Muscle layer of colon (tissue), 2 donors: ENCODE measurements around the gene GIMAP6.
"Not testable (repeated sequence)": the region's sequence is repeated elsewhere in the genome, so short reads cannot be mapped to it uniquely, and the experiment has no call there.

ENCODE experiments used
- H3K27ac ChIP-seq: one replicate; pipeline ENCODE4 v1.7.0; 2013; ENCODE audit warnings: low read depth, mild to moderate bottlenecking, low read length, moderate library complexity
- H3K27me3 ChIP-seq, 2 donors: one replicate each; pipeline ENCODE4 v1.7.0; 2013; ENCODE audit warnings: low read length in 2 of 2, mild to moderate bottlenecking in 2 of 2; ENCODE audit not compliant: insufficient read depth in 2 of 2, control insufficient read depth in 1 of 2
- H3K36me3 ChIP-seq: one replicate; pipeline ENCODE4 v1.7.0; 2013; ENCODE audit warnings: mild to moderate bottlenecking, low read length; ENCODE audit not compliant: insufficient read depth
- H3K4me1 ChIP-seq: one replicate; pipeline ENCODE4 v1.7.0; 2013; ENCODE audit warnings: mild to moderate bottlenecking, low read length; ENCODE audit not compliant: insufficient read depth
- H3K4me3 ChIP-seq, 2 donors: one replicate each; pipeline ENCODE4 v1.7.0; 2013; ENCODE audit warnings: low read length in 2 of 2, low read depth in 1 of 2, mild to moderate bottlenecking in 1 of 2, moderate library complexity in 1 of 2
- H3K9ac ChIP-seq: one replicate; pipeline ENCODE4 v1.7.0; 2013; ENCODE audit warnings: low read length
- H3K9me3 ChIP-seq: one replicate; pipeline ENCODE4 v1.7.0; 2013; ENCODE audit warnings: mild to moderate bottlenecking, low read length
- donor health status: abdominal sarcoma.
- donor health status: Adenocarcinoma of cecum.

GIMAP6 gene

GRCh38 chr7:150579979-150580637, 52.1 kb downstream of the GIMAP6 start:
- not testable (repeated sequence) for H3K4me3 ChIP-seq, H3K36me3 ChIP-seq, H3K27me3 ChIP-seq, H3K4me1 ChIP-seq, H3K9me3 ChIP-seq, H3K9ac ChIP-seq, H3K27ac ChIP-seq
